Myocyte (in vitro differentiated cells): ENCODE results near the gene RAPGEF1. TPM values are rescaled to one million over a fixed set of nuclear protein-coding genes. Genes with fewer than 3 reads are reported as not detected.
"Not testable (repeated sequence)": the region's sequence is repeated elsewhere in the genome, so short reads cannot be mapped to it uniquely, and the experiment has no call there.

ENCODE experiments used
- DNase-seq: peaks from one replicate; pipeline ENCODE4 v3.0.0-alpha.2; 2012; ENCODE audit warnings: low read depth
- total RNA-seq: library from RNA; depleted of rRNA; stranded (reverse); fragments of >200 nt; gene quantifications from 2 replicates; pipeline ENCODE4 v1.2.3, GENCODE V29; 2014

The RAPGEF1 gene
- total RNA-seq, 1 donor from 2014 or later, result 290 TPM

DNA sequence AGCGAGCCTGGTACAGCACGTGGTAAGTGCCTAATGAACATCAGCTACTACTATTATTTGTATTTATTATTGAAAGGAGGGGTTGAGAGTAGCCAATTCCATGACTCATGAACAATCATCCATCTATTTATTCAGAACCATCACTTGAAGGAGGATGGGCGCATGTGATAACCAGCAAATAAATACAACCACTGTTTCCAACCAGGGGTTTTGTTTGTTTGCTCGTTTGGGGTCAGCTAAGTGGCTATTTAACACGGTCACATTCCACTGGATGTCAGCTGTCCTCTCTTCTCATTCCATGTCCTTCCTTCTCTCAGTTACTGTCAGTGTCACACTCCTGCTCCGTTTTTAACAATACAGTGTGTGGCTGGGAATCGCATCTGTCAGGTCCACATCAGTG lies 8.6 kb downstream of the RAPGEF1 start:
- peak; percentile 93 for DNase-seq

DNA sequence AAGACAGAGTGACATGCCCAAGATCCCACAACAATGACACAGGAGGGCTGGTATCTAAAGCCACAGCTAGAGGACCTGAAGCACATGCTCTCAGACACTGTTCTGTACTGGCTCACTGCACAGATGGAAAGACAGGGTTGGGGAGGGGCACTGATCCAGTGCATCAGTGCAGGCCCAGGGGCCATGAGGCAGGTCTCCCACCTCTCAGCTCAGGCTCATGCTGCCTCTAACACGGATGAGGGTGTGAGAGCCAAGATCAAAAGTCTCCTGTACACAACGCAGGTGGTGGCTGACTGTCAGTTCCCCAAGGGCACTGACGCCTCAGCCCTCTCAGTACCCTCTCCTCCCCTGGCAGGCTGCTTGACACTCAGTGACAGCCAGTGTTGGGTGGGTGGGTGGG lies 10.9 kb downstream of the RAPGEF1 start:
- peak; percentile 64 for DNase-seq

DNA sequence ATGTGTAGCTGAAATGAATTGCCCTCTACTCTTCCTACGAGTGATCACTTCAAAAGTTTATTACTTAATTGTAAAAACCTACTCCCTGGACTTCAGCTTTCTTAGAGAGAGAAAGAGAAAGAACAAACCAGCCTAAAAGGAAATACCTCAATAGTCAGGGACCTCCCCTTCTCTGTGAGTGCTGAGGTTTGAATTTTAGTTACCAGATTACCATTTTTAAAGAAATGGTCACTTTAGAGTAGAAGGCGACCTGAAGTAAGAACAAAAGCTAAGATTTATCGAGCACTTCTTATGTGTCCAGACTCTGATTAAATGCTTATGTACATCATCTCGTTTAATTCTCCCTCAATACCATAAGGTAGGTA lies 11.3 kb downstream of the RAPGEF1 start:
- no peak for DNase-seq

DNA sequence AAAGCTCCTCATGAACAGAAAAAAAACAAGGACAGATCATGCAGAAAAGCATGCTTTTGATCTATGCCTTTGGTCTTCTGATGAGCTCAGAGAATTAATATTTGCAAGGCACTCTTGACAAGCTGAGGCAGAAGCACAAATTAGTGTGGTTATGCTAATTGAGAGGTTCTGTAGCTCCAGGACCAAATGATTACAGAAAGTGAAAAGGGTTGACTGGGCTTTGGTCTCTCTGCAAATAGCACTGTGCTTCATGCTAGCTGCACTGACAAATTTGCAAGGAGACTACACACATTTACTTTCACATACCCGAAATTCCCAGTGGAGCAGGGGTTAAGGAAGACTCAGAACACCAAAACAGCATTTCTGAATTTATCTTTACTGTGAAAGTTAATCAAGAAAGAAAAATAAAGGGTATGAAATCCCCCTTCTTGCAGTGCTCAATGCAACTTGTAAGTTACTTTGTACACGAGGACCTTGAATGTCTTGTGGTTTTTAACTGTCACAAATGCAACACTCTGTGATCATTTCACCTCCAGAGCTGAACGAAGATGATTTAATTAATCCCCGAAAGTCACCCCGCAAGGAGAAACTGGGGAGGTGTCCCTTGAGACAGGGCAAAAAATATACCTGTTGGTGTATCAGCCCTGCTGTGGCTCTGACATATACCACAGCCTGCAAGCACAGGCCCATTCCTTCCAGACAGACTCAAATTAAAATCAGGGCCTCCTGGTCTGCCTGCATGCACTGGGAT lies 11.9 kb downstream of the RAPGEF1 start:
- DNase-seq, result no peak

DNA sequence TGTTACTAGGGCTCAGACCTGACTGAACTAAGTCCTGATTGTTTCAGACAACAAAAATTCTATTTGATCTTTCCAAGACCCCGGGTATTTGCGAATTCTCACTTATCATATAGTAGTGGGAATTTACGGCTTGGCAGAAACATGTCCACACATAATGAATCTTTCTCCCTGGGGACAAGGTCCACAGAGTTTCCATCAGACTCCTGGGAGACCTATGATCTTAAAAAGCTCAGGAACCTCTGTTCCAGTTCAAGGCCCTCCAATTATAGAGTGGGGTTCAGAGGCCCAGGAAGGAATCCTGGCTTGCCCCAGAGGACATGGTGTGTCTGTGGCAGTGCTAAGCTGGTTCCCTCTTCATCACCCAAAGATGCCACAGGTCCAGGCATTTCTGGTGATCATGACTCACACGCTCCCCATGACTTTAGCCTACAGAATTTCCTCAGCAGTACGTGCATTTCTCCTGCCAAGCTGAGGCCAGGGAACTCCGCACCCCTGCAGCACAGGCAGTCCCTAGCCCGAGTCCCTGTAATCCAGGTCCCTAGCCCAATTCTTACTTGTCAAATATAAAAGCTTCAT lies 12.6 kb downstream of the RAPGEF1 start:
- DNase-seq, result peak; percentile 63

DNA sequence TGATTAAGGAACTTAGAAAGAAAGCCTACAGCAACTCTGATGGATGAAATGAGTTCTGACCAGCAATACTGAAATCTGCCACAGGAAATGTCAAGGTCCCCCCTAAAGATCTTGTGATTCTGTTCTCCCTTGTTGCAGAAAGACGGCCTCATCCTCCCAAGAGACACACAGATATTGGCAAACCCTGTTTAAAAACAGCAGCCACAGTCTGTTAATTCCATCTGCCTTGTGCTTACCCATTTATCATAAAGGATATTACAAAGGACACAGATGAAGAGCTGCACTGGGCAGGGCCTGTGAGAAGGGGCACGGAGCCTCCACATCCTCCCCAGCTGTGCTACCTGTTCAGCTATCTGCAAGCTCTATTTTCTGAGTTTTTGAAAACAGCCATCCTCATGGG lies 15.2 kb downstream of the RAPGEF1 start:
- no peak for DNase-seq

DNA sequence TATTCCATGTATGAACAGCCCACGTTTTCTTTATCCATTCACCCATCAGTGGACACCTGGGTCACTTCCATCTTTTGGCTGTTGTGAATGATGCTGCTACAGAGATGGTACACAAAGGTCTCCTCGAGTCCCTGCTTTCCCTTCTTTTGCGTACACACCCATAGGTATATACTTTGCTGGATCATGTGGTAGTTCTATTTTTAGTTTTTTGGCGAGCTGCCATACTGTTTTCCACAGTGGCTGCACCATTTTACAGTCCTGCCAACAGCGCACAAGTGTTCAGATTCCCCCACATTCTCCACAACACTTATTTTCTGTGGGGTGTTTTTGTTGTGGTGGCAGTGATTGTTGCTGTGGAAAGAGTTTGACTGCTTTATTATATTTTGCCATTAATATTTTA lies 16.2 kb downstream of the RAPGEF1 start:
- no peak for DNase-seq

DNA sequence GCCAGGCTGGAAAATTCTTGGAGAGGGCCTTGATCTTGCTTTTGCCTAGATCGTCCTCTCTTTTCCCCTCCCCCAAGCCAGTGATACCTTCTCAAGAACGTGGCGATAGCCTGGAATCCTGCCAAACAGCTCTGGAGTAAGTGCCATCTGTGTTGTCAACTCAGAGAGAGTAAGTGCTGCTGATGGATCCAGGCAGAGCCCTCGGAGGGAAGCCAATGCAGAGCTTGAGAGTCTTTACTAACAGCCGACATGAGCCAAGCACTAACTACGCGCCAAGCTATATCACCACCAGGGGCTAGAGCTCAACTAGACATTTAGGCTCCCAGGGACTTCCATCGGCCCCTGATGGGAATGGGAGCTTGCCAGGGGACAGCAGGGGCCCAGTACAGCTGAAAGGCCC lies 17.6 kb downstream of the RAPGEF1 start:
- no peak for DNase-seq

DNA sequence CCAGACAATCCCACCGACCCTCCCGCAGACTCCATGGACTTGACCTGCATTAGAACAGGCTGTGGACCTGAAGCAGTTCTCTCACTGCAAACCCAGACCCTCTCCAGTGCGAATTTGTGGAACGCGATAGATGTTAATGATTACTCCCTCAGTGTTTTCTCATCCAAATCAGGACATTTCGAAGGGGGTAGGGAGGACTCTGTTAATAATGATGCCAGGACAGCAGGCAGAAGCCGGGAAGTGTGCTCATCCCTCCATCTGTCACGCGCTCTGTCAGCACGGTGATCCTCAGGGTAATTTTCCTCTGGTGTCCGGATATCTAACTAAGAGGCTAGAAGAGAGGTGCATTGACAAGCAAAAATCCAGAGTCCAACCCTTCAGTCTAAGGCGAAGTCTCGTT lies 18.8 kb downstream of the RAPGEF1 start:
- no peak for DNase-seq

DNA sequence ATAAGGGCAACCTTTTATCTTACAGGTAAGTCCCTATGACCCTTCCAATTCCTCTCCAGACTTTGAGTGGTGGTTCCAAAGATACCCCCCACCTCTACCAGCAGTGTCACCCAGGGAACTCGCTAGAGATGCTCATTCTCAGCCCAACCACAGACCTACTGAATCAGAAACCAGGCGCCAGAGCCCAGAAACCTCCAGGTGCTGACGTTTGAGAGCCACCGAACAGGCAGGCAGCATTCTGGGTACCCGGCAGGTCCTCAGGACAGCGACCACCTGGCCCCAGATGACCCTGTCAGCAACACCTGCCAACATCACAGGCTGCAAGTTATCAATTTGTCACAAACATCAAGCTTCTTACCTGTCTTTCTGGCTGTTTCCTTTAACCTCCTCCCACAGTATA lies 19.5 kb downstream of the RAPGEF1 start:
- DNase-seq, result no peak

DNA sequence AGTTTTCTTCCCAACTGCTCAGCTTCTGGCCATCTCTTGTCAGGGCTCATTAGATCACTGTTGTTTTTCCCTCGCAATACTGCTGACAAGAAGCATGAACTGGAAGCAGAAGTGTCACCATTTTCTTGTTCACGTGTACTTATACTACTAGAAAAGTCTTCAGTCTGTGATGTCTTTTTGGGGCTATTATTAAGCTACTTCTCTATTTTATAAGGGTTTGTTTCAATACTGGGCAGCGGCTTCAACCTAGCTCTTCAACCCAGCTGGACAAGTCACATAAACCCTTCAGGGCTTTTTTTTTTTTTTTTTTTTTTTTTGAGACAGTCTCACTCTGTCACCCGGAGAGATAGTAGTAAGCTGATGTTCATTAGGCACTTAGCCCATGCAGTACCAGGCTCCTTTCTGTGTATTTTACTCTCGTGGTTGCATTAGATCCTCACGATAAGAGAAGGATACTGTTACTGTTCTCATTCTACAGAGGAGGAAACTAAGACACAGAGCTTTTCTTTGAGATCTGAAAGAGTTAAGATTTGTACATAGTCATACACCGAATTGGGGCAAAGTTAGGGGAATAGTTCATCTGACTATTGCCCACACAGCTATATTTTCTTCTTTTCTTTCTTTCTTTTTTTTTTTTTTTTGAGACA lies 20.5 kb downstream of the RAPGEF1 start:
- no peak for DNase-seq

DNA sequence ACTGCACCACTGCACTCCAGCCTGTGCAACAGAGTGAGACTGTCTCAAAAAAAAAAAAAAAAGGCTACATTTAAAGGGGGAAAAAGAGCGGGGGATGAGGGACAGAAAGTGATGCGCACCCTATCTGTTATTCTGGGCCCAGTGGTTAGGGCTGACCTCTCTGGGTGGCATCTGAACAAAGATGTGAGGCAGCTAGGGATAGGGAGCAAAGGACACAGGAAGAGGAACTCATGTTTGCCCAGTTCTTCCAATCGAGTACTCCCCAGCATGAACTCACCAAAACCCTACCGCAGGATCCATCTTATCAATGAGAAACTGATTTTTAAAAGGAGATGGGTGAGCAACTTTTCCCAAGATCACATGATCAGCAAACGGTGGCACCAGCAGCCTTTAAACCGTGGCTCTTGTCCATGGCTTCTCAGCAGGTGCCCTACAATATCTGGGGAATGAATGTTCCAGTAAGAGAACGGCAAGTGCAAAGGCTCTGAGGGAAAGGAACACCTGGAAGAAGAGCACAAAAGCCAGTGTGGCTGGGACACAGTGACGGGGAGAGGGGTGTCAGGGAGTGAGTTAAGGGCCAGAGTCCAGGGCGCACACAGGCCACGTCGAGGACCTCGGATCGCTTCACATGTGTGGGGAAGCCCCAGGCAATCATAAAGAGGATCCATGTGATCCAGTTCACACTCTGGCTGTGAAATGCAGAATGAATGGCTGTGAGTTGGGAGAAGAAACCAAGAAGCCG lies 22.0 kb downstream of the RAPGEF1 start:
- DNase-seq, result no peak

DNA sequence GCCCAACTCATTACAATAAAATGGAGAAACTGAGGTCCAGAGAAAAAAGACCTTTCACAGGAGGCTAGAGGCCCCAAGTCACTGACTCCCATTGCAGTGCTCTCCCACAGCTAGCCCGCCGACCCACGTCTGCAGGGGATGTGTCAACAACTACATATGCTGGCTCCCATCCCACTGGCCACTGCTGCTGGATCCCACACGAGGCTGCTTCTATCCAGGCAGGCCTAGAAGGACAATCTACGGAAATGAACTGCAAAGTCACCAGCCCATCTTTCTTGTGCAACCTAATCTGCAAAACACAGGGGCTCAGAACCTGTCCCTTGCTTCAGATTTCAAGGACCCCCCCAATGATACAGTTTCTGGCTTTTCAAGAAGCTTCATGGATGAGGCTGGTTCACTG lies 24.0 kb downstream of the RAPGEF1 start:
- no peak for DNase-seq

DNA sequence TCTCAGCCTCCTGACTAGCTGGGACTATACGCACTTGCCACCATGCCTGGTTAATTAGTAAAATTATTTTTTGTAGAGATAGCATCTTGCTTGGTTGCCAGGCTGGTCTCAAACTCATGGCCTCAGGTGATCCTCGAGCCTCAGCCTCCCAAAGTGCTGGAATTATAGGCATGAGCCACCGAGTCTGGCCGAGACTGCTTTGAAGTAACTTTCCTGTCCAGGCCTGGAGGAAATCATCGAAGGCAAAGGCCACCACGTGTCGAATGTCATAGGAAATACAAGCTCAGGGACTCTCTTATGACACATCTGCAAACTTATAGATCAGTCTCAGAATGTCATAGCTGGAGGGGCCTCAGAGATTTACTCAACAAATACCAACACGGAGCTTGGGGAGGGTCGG lies 25.1 kb downstream of the RAPGEF1 start:
- DNase-seq, result no peak

DNA sequence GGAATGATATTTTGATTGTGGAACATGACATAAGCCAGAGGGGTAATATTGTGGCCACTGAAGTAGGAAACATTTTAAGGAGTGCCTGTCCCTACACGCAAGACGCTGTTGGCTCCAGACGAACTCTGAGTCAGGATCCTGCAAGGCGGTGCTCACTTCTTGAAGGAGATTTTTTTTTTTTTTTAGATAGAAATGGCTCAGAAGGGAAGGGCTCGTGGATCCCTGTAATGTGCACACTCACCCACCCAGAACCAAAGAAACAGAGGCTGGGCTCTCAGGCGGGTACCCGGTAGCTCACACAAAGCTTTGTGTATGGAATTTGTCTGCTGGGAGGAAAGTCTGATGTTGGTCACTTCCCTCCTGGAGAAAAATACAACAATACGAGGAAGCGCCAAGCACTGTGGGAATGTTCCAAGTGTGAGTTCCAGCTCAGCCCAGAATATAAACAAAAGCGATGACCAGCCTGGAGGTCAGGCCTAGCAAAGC lies 25.7 kb downstream of the RAPGEF1 start:
- peak; percentile 70 for DNase-seq

DNA sequence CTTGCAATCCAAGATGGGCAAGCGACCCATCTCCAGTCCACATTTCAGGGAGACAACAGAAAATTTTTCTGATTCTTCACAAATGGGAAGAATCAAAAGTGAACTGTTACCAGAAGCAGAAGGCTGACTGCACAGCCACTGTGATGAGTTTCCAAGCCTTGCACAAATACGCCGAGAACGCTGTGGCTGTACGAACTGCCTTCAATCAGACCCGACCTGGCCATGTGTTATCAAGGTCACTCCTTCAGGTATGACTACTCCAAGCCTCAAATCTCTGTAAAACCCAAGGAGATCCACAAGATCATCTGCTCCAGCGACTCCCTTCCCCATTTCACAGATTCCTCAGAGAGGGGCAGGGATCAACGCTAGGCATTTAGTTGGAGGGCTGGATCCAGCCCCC lies 26.9 kb downstream of the RAPGEF1 start:
- no peak for DNase-seq

DNA sequence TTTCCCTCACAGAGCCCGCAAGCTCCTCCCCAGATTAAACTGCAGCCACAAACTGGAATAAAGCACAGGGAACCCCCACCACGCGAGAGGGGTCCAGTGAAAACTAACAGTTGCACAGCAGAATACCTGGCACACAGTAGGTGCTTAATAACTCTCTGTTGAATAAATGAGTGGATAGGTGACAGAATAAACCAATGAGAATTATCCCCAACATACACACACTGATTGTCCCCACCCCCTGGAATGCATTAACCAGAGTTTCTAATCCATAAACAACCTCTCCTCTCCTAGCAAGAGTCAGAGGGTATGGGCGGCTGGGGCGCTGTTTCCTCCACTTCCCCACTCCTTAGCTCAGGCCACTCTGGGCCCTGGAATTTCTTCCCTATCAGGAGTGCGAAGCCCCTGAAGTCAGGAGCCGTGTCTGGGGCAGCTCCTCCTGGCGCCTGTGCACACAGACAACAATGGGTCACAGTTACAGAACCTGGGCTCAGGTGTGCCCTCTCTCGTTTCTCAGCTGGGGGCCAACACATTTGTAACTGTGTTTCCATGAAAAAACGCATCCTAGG lies 27.6 kb downstream of the RAPGEF1 start:
- DNase-seq, result no peak

DNA sequence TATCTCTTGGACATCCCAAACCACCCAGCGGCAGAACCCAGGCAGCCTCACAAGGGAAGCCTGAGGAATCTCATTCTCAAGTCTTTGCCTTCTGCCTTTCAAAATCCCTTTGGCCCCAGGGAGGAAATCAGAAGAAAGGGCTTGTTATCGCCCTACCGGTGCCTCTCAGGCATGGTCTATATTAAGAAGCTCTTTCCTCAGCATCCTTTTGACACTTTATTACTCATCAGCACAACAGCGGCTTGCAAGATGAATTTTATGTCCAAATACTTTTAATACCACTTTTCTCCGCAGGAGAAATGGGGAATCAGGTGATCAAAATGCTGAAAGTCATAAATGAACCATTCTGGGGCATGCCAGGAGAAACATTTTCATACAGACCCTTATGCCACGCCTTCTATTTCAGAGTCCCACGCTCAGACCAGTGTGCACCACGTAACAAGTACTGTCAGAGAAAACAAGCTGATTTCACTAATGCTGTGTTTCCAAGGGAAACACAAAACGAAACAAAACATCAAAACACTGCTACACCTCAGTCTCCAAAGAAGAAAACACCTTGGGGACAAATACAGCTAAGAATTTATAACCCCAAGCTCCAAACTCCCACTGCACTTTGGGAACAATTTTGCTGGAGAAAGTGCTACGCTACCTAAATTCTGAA lies 30.0 kb downstream of the RAPGEF1 start:
- peak; percentile 35 for DNase-seq

DNA sequence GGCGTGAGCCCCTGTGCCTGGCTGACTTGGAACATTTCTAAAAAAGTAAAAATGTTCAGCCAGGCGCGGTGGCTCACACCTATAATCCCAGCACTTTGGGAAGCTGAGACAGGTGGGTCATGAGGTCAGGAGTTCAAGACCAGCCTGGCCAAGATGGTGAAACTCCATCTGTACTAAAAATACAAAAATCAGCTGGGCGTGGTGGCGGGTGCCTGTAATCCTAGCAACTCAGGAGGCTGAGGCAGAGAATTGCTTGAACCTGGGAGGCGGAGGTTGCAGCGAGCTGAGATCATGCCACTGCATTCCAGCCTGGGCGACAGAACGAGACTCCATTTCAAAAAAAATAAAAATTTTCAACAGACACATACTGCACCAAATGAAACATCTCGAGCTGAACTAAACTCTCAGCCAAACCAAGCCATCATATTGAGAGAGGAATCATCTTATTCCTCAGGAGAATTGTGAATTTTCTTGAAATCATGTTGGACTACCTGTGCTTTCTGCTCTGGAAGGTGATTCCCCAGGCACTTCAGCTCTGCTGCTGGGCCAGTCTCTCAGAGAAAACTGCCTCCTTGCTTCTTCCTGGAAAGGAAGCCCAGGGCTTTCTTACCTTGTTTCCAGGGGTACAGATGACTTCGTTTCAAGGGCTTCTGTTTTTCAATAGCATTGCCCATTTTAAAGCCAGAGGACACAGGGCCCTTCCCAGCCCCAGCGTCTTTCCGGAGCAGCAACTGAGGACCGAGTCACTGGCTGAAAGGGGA lies 30.7 kb downstream of the RAPGEF1 start:
- DNase-seq, result not testable (repeated sequence)
